Pericardium fibroblast (primary cell): ENCODE data around the gene STS. TPM values are rescaled to one million over a fixed set of nuclear protein-coding genes. Genes with fewer than 3 reads are reported as not detected.

Source experiments
- total RNA-seq: library from RNA; depleted of rRNA; stranded (reverse); fragments of >200 nt; gene quantifications from 2 replicates; pipeline ENCODE4 v1.2.3, GENCODE V29; 2015

Gene STS, protein sequence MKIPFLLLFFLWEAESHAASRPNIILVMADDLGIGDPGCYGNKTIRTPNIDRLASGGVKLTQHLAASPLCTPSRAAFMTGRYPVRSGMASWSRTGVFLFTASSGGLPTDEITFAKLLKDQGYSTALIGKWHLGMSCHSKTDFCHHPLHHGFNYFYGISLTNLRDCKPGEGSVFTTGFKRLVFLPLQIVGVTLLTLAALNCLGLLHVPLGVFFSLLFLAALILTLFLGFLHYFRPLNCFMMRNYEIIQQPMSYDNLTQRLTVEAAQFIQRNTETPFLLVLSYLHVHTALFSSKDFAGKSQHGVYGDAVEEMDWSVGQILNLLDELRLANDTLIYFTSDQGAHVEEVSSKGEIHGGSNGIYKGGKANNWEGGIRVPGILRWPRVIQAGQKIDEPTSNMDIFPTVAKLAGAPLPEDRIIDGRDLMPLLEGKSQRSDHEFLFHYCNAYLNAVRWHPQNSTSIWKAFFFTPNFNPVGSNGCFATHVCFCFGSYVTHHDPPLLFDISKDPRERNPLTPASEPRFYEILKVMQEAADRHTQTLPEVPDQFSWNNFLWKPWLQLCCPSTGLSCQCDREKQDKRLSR
- total RNA-seq: 4.1 and 4.9 TPM in 2 replicates

DNA sequence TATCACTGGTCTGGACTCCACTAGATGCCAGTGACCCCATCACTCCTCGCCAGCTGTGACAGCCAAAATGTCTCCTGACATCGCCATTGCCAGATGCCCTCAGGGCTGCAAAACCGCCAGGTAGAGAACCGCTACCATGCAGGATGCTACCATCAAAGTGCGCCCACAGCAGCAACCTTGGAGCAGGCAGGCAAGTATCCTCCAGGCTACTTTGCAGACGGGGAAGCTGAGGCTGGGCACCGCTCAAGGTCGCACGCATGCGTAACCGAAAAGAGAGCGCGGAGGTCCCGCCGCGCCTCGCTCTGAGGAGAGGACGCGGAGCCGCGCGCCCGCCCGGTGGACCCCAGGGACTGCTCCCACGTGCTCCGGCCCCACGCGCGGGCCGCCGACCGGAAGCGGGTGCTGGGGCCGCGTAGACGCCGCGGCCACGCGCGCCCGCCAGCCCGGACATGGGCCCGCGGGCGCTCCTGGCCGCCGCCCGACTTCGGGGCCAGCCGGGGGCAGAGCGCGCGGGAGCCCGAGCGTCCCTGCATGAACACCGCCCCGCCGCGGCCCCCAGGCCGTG, at the start of gene STS:
Gene STS, plus strand, starts transcription at position 300 of the 565 bp plus-strand sequence. CDS start 105,488 bp downstream, outside the sequence.

GRCh38 chrX:7147978-7148854, 704 bp downstream of the STS start, which contains the start of gene PUDP:
Gene PUDP (minus strand): TSS chrX:7148153. CDS start chrX:7148113, 40 bp downstream.

Other genes starting within 250 kb of the STS start
- 8.3 and 9.4 TPM in 2 replicates for gene PUDP, start 441 bp downstream of the STS start, total RNA-seq